ENCODE data around the gene TAOK3.

GRCh38 chr12:118398524-118398923 is 25.8 kb upstream of the TAOK3 start:
- TF ChIP-seq, protein P1, sequence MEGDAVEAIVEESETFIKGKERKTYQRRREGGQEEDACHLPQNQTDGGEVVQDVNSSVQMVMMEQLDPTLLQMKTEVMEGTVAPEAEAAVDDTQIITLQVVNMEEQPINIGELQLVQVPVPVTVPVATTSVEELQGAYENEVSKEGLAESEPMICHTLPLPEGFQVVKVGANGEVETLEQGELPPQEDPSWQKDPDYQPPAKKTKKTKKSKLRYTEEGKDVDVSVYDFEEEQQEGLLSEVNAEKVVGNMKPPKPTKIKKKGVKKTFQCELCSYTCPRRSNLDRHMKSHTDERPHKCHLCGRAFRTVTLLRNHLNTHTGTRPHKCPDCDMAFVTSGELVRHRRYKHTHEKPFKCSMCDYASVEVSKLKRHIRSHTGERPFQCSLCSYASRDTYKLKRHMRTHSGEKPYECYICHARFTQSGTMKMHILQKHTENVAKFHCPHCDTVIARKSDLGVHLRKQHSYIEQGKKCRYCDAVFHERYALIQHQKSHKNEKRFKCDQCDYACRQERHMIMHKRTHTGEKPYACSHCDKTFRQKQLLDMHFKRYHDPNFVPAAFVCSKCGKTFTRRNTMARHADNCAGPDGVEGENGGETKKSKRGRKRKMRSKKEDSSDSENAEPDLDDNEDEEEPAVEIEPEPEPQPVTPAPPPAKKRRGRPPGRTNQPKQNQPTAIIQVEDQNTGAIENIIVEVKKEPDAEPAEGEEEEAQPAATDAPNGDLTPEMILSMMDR (IDR thresholded peaks at IDR 0.05; ENCODE audit: extremely low read depth in 1 of 2, insufficient read depth in 1 of 2, low read depth in 1 of 2, low read length in 2 of 2) = no peak
- TF ChIP-seq POLR2A (IDR thresholded peaks at IDR 0.05; ENCODE audit: low read depth, low read length) = no peak
- no peak for TF ChIP-seq JUN (IDR thresholded peaks at IDR 0.05; ENCODE audit: borderline replicate concordance, insufficient read depth, insufficient read length, low read depth)
- no peak for TF ChIP-seq GATA2 (IDR thresholded peaks at IDR 0.05; ENCODE audit: insufficient read depth, insufficient read length, low read depth, low read length)
- TF ChIP-seq MYC (IDR thresholded peaks at IDR 0.05; ENCODE audit: low read depth, low read length) = no peak

All from endothelial cell of umbilical vein (primary cell).